SK-N-SH treated with all-trans-retinoic acid at 6 μM for 48 hours (cell line): ENCODE measurements around the gene CUBN.

Source experiments
- ATAC-seq: fragments of 200-7000 bp; cut with Tn5 transposase; 3 replicates; pipeline ENCODE4 v1.9.1; 2020; ENCODE audit warnings: mild to moderate bottlenecking, moderate library complexity
- BACH2 ChIP-seq: fragments of 250-450 bp; sonication (Bioruptor Pico); IDR thresholded peaks from 2 replicates; pipeline ENCODE4 v1.9.0; 2021; ENCODE audit warnings: mild to moderate bottlenecking, borderline replicate concordance
- CREB5 ChIP-seq: fragments of 250-450 bp; sonication (Bioruptor Pico); IDR thresholded peaks from 2 replicates; pipeline ENCODE4 v1.5.1; 2020; ENCODE audit warnings: low read depth, mild to moderate bottlenecking, moderate library complexity
- CSDC2 ChIP-seq: fragments of 250-450 bp; sonication (Bioruptor Pico); IDR thresholded peaks from 2 replicates; pipeline ENCODE4 v1.5.0; 2020; ENCODE audit warnings: mild to moderate bottlenecking, moderate library complexity
- ESRRG ChIP-seq: fragments of 250-450 bp; sonication (Bioruptor Pico); IDR thresholded peaks from 2 replicates; pipeline ENCODE4 v1.6.1; 2021; ENCODE audit warnings: mild to moderate bottlenecking
- GLIS3 ChIP-seq: fragments of 250-450 bp; sonication (Bioruptor Pico); IDR thresholded peaks from 2 replicates; pipeline ENCODE4 v1.5.0; 2020; ENCODE audit warnings: mild to moderate bottlenecking, moderate library complexity
- ISL1 ChIP-seq: fragments of 250-450 bp; sonication (Bioruptor Pico); IDR thresholded peaks from 2 replicates; pipeline ENCODE4 v2.1.2; 2022; ENCODE audit warnings: mild to moderate bottlenecking, moderate library complexity
- OSR1 ChIP-seq: fragments of 250-450 bp; sonication (Bioruptor Pico); IDR thresholded peaks from 2 replicates; pipeline ENCODE4 v1.8.0; 2022; ENCODE audit warnings: moderate library complexity, mild to moderate bottlenecking, inconsistent platforms
- PATZ1 ChIP-seq: fragments of 250-450 bp; sonication (Bioruptor Pico); IDR thresholded peaks from 2 replicates; pipeline ENCODE4 v1.8.0; 2020; ENCODE audit warnings: mild to moderate bottlenecking, moderate library complexity, borderline replicate concordance
- RARB ChIP-seq: fragments of 250-450 bp; sonication (Bioruptor Pico); IDR thresholded peaks from 2 replicates; pipeline ENCODE4 v1.8.0; 2021; ENCODE audit warnings: mild to moderate bottlenecking, moderate library complexity
- SNAI2 ChIP-seq: fragments of 250-450 bp; sonication (Bioruptor Pico); IDR thresholded peaks from 2 replicates; pipeline ENCODE4 v1.5.0; 2020; ENCODE audit warnings: mild to moderate bottlenecking, moderate library complexity
- TCF4 ChIP-seq: fragments of 250-450 bp; sonication (Bioruptor Pico); IDR thresholded peaks from 2 replicates; pipeline ENCODE4 v1.8.0; 2021; ENCODE audit warnings: mild to moderate bottlenecking, moderate library complexity, borderline replicate concordance
- TOX ChIP-seq: fragments of 250-450 bp; sonication (Bioruptor Pico); IDR thresholded peaks from 2 replicates; pipeline ENCODE4 v1.8.0; 2021; ENCODE audit warnings: mild to moderate bottlenecking, moderate library complexity, borderline replicate concordance
- ZC3H10 ChIP-seq: fragments of 250-450 bp; sonication (Bioruptor Pico); IDR thresholded peaks from 2 replicates; pipeline ENCODE4 v1.5.1; 2021; ENCODE audit warnings: mild to moderate bottlenecking, moderate library complexity
- ZFP3 ChIP-seq: fragments of 250-450 bp; sonication (Bioruptor Pico); IDR thresholded peaks from 2 replicates; pipeline ENCODE4 v1.5.0; 2020; ENCODE audit warnings: mild to moderate bottlenecking, moderate library complexity
- ZFP30 ChIP-seq: fragments of 450-650 bp; formaldehyde crosslinking; IDR thresholded peaks from 2 replicates; pipeline ENCODE4 v1.5.0; 2022; ENCODE audit warnings: mild to moderate bottlenecking, moderate library complexity
- ZNF565 ChIP-seq: fragments of 450-650 bp; formaldehyde crosslinking; conservative IDR thresholded peaks from 2 replicates; pipeline ENCODE4 v1.5.0; 2020; ENCODE audit warnings: low read depth, mild to moderate bottlenecking, moderate library complexity
- ZNF70 ChIP-seq: fragments of 450-650 bp; formaldehyde crosslinking; IDR thresholded peaks from 2 replicates; pipeline ENCODE4 v1.5.0; 2020; ENCODE audit warnings: mild to moderate bottlenecking, moderate library complexity
- ZNF8 ChIP-seq: fragments of 450-650 bp; formaldehyde crosslinking; IDR thresholded peaks from 2 replicates; pipeline ENCODE4 v1.5.0; 2020; ENCODE audit warnings: mild to moderate bottlenecking, moderate library complexity

CUBN gene

DNA sequence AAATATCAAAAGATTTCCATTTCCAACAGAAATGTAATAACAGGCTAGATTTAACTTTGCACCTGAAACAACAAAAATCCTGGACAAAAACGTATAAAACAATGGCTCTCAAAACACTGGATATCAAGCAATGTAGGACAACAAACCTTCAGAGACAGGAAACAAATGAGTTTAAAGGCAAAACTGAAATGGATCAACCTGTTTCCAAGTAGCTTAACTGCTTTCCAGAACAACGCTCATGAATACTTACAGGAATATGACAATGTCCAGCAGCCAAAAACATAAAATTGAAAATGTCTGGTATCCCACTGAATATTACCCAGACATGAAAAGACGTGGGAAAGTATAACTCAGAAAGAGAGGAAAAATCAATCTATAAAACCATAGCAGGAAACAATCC lies 62.8 kb downstream of the CUBN start:
- TF ChIP-seq BACH2 (CRISPR knock-in tag) (no peak), ISL1 (CRISPR knock-in tag) (peak; percentile 47)
- ATAC-seq = no peak

DNA sequence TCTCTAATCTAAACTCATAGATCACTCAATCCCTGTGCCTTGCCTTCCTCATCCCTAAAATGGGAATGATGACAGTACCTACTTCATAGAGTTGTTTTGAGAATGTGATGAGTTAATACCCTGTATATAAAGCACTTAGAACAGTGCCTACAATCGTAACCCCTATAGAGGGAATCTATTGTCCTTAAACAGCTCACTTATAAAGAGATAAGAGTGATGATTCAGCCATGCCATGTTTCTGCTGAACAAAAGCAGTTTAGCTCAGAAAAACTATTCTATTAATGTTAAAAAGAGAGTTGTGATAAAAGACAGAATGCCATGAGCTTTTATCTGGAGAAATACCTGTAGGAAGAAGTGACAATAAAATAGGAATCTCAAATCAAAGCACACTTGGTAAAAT lies 63.6 kb downstream of the CUBN start:
- TF ChIP-seq ISL1 (CRISPR knock-in tag) (peak; percentile 47), ZC3H10 (CRISPR knock-in tag) (no peak)
- no peak for ATAC-seq

DNA sequence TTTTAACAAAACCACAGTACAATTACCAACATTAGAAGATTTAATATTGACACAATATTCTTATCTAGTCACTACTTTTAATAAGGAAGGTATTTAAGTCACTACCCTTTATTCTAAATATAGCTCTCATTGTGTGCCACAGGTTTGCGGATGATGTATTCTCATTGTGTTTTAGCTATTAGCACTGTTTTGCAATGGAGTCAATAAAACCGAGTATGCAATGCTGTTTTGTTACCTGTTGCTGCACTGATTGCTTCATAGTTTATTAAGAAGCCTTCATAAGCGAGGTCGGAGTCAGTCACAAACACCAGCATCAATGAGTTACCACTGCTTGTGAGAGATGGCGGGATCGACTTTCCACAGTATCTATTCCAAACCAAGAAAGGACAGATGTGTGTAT lies 64.3 kb downstream of the CUBN start:
- TF ChIP-seq TCF4 (no peak), ZNF70 (CRISPR knock-in tag) (no peak), CSDC2 (CRISPR knock-in tag) (no peak), ZC3H10 (CRISPR knock-in tag) (no peak), ZFP3 (CRISPR knock-in tag) (no peak), ZNF8 (CRISPR knock-in tag) (no peak), RARB (CRISPR knock-in tag) (no peak), PATZ1 (CRISPR knock-in tag) (no peak), ISL1 (CRISPR knock-in tag) (no peak), BACH2 (CRISPR knock-in tag) (no peak), ZNF565 (CRISPR knock-in tag) (no peak)
- ATAC-seq = no peak

GRCh38 chr10:17064435-17064834 lies 65.2 kb downstream of the CUBN start:
- no peak for TF ChIP-seq ZFP30 (CRISPR knock-in tag)
- TF ChIP-seq, all 23 proteins: peak for 0
- peak; percentile 30 for ATAC-seq

DNA sequence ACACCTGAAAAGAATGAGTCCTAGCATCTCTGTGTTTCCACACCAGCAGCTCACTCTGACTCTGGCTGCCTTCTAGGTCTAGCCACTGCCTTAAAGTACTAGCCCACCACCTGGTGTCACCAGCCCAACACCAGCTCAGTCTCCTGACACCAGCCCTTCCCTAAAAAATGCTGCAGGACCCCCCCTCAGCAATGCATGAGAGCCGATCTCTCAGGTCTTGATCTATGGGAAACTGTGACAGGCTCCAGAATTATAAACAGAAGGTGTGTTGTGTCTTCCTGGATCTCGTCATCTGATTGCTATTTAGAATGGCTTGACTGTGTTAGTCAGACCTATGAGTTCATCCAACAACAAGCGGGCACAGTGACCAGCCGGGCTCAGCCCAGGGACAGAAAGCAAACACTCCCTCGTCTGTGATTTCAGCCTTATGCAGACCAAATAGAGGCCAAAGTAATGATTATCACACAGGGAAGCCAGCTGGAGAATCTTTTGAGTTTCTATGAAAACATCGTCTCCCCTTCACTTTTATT lies 66.6 kb downstream of the CUBN start:
- TF ChIP-seq ZFP30 (CRISPR knock-in tag) = no peak
- TF ChIP-seq ISL1 (CRISPR knock-in tag) = peak; percentile 55; the same call in 1 of the 2 replicates
- TF ChIP-seq CREB5 = 0 out of 2 replicates have a peak, but pooled peaks have one; percentile 35
- peak; percentile 72 for ATAC-seq

GRCh38 chr10:17062493-17062892 lies 67.1 kb downstream of the CUBN start:
- peak; percentile 31 for ATAC-seq
- TF ChIP-seq ESRRG (CRISPR knock-in tag) (no peak), TOX (no peak), GLIS3 (CRISPR knock-in tag) (no peak), OSR1 (CRISPR knock-in tag) (no peak), SNAI2 (CRISPR knock-in tag) (no peak), ISL1 (CRISPR knock-in tag) (no peak), ZNF8 (CRISPR knock-in tag) (no peak), CSDC2 (CRISPR knock-in tag) (no peak), ZC3H10 (CRISPR knock-in tag) (no peak), ZNF70 (CRISPR knock-in tag) (no peak), BACH2 (CRISPR knock-in tag) (no peak), CREB5 (no peak), ZFP3 (CRISPR knock-in tag) (no peak)
- TF ChIP-seq, all 23 proteins: peak for 0

DNA sequence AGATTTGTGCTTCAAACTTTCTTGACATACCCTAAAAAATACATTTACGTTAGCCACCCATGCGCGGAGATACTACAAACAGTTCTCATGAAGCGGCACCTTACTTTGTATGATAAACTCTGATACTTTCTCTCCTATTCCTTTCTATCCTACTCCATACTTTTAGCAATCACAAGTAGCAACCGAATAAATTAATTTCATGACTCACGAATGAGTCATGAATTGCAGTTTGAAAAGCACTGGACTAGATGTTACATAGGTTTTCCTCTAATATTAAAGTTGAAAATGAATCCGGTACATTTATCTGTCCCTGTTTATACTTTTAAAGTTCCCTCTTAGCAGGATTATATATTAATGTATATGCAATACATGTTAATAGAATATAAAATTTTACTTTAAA lies 67.6 kb downstream of the CUBN start:
- ATAC-seq = peak; percentile 59
- TF ChIP-seq ESRRG (CRISPR knock-in tag) = no peak
- TF ChIP-seq ZC3H10 (CRISPR knock-in tag) = peak; percentile 38; the same call in 1 of the 2 replicates
